ENCODE results near the gene MRPL49.

DNA sequence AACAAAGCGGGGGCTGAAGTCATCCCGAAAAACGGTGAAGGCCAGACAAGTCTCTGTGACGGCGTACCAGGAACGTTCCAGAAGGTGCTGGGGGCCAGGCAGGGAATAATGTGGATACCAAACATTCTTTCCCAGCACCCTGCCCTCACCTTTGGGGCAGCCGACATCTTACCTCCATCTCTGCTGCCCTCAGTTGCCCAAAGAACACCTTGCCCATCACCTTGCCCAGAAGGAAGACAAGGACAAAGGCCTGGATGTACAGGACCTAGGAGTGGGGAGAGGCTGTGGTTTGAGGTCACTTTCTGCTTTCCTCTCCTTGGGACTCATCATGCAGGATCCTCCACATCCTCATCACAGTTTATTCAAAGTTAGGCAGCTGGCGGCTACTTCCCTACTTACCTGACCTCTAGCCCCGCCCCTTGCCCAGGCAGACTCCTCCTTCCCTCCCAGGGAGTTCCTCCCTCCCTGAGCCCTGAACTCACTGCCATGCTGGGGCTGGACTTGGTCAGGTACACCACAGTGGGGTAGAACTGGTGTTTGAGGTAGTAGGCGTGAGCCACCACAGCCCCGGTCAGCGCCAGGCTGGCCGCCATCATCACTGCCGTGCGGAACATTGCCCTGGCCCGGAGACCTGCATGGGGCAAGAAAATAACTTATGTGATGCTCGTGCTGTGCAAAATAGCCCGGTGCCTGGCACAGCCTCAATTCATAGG, 11.0 kb downstream of the MRPL49 start:
- TF ChIP-seq, protein P1, sequence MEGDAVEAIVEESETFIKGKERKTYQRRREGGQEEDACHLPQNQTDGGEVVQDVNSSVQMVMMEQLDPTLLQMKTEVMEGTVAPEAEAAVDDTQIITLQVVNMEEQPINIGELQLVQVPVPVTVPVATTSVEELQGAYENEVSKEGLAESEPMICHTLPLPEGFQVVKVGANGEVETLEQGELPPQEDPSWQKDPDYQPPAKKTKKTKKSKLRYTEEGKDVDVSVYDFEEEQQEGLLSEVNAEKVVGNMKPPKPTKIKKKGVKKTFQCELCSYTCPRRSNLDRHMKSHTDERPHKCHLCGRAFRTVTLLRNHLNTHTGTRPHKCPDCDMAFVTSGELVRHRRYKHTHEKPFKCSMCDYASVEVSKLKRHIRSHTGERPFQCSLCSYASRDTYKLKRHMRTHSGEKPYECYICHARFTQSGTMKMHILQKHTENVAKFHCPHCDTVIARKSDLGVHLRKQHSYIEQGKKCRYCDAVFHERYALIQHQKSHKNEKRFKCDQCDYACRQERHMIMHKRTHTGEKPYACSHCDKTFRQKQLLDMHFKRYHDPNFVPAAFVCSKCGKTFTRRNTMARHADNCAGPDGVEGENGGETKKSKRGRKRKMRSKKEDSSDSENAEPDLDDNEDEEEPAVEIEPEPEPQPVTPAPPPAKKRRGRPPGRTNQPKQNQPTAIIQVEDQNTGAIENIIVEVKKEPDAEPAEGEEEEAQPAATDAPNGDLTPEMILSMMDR (IDR thresholded peaks at IDR 0.05): no peak
- TF ChIP-seq POLR2A (IDR thresholded peaks at IDR 0.05): no peak
- no peak for TF ChIP-seq EP300 (IDR thresholded peaks at IDR 0.05)

Data from ovary (tissue), 3 donors.